HG03342 (cell line): ENCODE data around the gene ABRAXAS1.

Source experiments
- ATAC-seq: cut with Tn5 transposase; IDR thresholded peaks from one replicate; pipeline ENCODE4 v1.9.1; 2021; ENCODE audit warnings: mild to moderate bottlenecking, moderate library complexity; ENCODE audit not compliant: unreplicated experiment

Gene ABRAXAS1

DNA sequence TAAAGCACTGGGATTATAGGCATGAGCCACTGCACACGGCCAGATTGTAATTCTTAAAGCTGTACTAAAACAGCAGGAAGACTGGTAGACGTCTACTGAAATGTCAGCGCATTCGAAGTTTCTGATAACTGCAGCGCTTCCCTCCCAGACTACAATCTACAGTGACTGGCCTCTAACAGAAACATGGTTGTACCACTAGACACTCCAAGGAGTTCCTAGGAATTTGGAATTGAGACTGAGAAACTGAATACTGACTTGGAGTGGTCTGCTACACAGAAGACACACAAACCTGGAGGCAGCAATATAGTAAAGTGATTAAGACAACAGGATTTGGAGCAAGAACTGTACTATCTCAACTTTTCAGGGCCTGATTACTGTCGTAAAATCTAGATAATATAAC is 30.2 kb downstream of the ABRAXAS1 start:
- ATAC-seq, result no peak

DNA sequence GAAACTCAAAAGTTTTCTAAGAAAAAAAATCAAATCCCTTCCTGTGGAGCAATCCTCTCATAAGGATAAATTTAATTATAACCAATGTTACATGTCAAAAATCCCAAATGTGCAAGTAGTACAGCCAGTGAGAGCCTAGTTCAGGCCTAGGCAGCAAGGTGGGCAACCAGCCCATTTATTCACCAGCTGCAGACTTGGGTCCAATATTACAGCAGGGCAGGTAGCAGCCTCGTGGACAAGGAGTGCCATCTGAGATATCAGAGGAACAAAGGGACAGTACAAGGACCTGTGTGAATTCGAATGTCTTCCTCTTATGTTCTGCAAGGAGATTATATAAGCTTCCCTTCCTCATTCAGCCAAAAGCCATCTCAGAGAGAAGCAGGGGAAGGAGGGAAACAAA is 35.9 kb downstream of the ABRAXAS1 start:
- no peak for ATAC-seq

DNA sequence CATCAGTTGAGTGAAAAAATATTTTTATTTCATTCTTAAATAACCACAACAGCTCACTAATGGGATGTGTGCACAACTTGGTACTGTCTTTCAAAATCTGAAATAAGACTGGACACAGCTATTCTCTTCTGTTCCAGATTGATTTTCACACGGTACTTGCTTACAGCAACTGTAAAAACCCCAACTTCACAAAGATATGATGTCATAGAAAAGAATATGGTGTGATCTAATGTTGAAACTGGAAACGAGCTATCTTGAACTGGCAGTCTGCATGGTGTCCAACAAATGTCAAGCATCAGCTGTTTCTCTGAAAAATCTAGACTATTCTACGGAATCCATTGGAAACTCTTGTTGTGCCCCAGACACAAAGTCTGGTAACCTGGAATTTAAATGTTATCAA is 44.0 kb downstream of the ABRAXAS1 start:
- no peak for ATAC-seq

DNA sequence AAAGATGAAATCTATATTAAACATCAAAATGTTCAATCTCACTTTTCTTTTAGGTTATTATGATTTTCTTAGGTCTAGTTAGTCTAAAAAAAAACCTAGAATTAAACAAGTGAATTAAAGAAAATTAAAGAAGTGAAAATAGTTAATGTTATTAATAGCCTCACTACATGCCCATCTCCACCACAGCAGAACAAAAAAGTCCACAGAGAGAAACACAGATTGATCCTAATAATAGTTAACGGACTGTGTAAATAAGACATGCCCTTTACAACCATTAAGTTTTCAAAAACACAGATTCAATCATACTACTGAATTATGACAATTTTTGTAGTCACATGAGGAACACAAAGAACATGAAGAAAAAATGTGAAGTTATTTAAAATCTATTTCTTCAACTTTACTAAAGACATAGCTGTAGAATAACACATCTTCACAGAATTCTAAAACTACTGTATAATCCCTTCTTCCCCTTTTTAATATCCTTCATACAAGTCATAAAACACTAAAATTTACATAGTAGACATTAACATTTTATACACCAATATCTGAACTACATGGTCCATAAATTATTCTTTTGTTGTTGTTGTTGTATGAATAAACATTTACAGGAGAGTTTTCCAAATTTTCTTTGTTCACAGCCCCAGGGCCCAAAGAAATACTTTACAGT is 44.6 kb downstream of the ABRAXAS1 start:
- no peak for ATAC-seq

DNA sequence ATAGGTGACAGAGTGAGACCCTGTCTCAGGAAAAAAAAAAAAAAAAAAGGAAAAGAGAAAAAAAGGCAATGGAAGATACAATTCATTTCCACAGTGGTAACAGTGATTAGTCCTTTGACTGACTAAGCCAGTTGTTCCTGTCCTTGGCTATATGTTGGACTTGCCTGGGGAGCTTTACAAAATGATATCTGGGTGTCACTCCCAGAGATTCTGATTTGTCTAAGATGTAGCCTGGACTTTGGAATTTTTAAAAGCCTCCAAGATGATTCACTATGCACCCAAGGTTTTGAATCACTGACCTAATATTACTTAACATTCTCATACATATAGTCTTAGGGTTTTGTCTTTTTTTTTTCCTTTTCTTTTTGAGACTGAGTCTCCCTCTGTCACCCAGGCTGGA is 46.2 kb downstream of the ABRAXAS1 start:
- ATAC-seq, result no peak

DNA sequence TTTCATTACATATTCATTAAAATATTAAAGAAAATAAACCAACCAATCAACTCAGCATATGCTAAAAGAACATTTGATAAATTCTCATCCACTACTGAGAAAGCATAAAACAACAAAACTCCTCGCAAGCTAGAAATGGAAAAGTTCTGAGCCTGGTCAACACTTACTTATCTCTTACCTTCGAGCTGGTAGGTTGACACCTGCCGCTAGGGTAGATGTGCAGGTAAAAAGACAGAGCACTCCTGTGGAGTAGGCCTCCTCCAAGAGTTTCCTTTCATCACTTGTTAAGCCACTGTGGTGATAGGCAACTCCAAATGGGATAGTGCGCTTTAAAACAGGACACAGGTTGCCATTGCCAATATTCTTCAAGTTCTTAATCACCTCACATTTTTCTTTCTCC is 48.2 kb downstream of the ABRAXAS1 start:
- ATAC-seq, result no peak

DNA sequence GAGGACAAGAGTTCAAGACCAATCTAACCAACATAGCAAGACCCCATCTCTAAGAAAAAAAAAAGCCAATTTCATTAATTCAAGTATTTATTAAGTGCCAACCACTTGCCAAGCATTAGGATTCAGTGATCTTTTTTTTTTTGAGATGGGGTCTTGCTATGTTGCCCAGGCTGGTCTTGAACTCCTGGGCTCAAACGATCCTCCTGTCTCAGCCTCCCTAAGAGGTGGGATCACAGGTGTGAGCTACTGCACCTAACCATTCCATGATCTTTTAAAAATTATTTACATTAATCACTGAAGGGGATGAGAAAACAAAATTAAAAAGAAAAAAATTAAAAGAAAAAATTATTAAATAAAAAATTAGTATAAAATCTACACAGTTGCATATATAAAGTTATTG is 53.7 kb downstream of the ABRAXAS1 start:
- no peak for ATAC-seq

DNA sequence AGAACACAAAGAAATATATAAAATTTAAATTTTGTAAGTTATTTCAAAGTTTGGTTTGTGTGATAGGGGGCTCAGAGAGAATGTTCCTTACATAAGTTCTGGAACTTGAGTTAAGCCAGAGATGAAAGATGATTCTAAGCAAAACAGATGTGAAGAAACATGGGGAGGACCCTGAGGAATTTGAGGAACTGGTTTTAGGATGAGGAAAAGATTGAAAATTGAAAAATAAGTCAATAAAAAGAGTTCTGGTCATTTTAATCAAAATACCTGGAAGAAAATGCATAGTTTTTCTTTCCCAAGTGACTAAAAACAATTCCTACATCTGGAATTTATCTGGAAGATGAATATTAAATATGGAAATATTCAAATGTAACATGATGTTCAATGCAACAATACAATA is 66.7 kb downstream of the ABRAXAS1 start:
- ATAC-seq, result no peak

DNA sequence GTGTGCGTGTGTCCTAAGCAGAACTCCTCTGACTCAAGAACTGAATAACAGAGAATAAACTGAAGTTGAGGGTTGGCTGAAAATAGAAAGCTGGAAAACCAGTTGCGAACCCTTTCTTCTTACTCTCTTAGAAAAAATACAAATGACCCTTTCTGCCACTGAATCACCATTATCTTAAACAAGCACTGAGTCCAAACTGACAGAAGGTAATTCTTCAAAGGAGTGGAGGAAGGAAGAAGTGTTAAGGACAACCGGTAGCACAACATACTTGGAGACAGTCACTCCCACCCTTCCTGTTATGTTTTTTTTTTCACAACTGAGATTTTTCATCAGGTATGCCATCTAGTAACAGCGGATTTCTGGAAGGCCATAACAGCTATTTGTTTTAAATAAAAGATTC is 67.3 kb downstream of the ABRAXAS1 start:
- ATAC-seq, result no peak

DNA sequence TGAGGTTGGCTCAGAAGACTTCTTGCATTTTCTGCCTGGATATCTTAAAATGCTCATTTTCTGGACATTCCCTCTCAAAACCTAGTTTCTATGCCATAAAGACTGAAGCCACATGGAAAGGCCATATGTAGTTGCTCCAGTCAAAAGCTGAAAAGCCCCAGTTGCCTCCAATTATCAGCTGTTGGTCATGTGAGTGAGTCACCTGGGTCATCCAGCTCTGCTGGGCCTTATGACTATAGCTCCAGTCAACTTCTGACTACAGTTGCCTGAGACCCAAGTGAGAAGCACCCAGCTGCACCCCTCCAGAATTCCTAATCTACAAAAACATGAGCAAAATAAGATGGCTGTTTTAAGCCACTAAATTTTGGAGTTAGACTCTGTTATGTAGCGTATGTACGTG is 71.2 kb downstream of the ABRAXAS1 start:
- no peak for ATAC-seq
